ENCODE measurements around the gene C3orf20.
A peak's percentile ranks its signal among the peaks of the same experiment; 100 is the strongest.

C3orf20 gene

DNA sequence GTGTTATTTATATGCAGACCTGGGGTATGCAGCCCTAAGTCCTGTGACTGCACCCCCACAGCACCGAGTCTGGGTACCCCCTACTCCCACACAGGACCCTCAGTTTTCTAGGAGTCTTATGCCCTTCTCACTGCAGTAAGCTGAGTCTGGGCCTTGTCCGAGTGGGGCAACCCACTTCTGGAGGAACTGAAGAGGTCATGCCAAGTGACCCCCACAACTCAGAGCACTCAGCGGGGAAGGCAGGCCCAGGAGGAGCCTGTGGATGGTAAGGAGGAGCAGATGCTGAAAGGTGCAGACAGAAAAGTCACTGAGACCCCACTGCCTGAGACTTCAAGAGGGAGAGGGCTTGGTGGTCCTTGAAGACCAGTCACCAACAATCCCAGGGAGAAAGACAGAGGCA lies 87.8 kb downstream of the C3orf20 start:
- no peak for DNase-seq (ENCODE audit: low spot score)
- Histone ChIP-seq H2BK15ac (ENCODE audit: low read length) (no peak overlapping the region), H3K9ac (ENCODE audit: low read depth, low read length, poor library complexity) (no peak overlapping the region), H3K27me3 (ENCODE audit: control insufficient read depth in 3 of 3, insufficient read depth in 3 of 3, low read depth in 1 of 3, low read length in 3 of 3) (peaks cover 0 to 13% (median 0%) of the 10 kb centered on the region in 3 experiments), H3K27ac (replicated peaks; ENCODE audit: low read length) (no peak overlapping the region), H3K18ac (ENCODE audit: low read length) (no peak overlapping the region), H3K79me1 (ENCODE audit: low read depth, low read length) (no peaks in the 10 kb centered on the region), H3K4me2 (ENCODE audit: insufficient read depth, low read length, poor library complexity, severe bottlenecking) (no peak overlapping the region), H2BK120ac (ENCODE audit: low read depth, low read length) (no peak overlapping the region), H2AFZ (ENCODE audit: low read length) (no peak overlapping the region), H4K8ac (ENCODE audit: low read depth, low read length) (no peak overlapping the region), H4K91ac (ENCODE audit: low read depth, low read length, poor library complexity) (no peak overlapping the region), H3K23ac (ENCODE audit: low read depth, low read length, poor library complexity) (no peak overlapping the region), H2BK5ac (ENCODE audit: low read length) (no peak overlapping the region), H2AK5ac (ENCODE audit: low read depth, low read length) (peak overlapping the region; percentile 2), H3K4me1 (ENCODE audit: control insufficient read depth in 2 of 2, insufficient read depth in 1 of 2, low read depth in 1 of 2, low read length in 2 of 2) (no peaks in the 10 kb centered on the region), H3K14ac (ENCODE audit: low read length) (no peak overlapping the region), H2BK12ac (ENCODE audit: low read length) (no peak overlapping the region), H3K9me3 (replicated peaks in 1 of 2; ENCODE audit: control insufficient read depth in 2 of 2, insufficient read depth in 1 of 2, low read depth in 1 of 2, low read length in 2 of 2) (no peaks in the 10 kb centered on the region), H3K4me3 (ENCODE audit: low read length in 2 of 2) (no peak overlapping the region), H3K4ac (ENCODE audit: low read length) (no peak overlapping the region), H3K36me3 (replicated peaks in 1 of 2; ENCODE audit: control insufficient read depth in 2 of 2, insufficient read depth in 2 of 2, low read length in 2 of 2) (no peaks in the 10 kb centered on the region)
- WGBS, 2 donors (ENCODE audit: extremely low coverage in 2 of 2, insufficient read length in 2 of 2, insufficient replicate concordance in 1 of 2), result no CpG with 5 or more reads among the region's 3 CpGs

DNA sequence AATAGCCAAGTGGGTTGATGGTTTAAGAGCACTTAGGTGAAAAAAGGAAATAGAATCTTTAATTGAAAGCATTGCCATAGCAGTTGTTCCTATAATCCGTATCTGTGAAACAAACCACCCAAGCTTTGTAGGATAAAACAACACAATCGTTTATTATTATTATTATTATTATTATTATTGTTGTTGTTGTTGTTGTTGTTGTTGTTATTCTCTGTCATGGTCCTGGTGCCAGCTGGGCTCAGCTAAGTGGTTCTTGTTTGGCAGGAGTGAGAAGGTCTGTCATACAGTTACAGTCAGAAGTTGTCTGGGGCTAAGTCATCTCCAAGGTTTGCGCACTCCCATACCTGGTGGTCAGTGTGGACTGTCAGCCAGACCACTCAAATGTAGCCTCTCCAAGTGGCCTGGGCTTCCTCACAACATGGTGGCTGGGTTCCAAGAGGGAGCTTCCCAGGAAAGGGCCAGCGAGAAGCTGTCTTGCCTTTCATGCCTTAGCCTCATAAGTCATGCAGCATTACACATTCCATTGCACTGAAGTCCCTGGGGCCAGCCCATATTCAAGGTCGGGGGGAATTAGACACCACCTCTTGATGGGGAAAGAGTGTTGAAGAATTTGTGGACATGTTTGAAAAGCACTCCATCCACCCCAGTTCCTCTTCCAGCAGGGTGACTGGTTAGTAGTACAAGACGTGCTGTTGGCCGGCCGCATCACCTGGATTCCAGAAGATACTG lies 89.6 kb downstream of the C3orf20 start:
- H3K36me3 ChIP-seq (replicated peaks in 1 of 2; ENCODE audit: control insufficient read depth in 2 of 2, insufficient read depth in 2 of 2, low read length in 2 of 2), result no peaks in the 10 kb centered on the region
- H2BK15ac ChIP-seq (ENCODE audit: low read length), result no peak overlapping the region
- H3K9me3 ChIP-seq (replicated peaks in 1 of 2; ENCODE audit: control insufficient read depth in 2 of 2, insufficient read depth in 1 of 2, low read depth in 1 of 2, low read length in 2 of 2), result no peaks in the 10 kb centered on the region
- H3K4me2 ChIP-seq (ENCODE audit: insufficient read depth, low read length, poor library complexity, severe bottlenecking), result no peak overlapping the region
- no CpG with 5 or more reads among the region's 8 CpGs for WGBS, 2 donors (ENCODE audit: extremely low coverage in 2 of 2, insufficient read length in 2 of 2, insufficient replicate concordance in 1 of 2)
- H2BK12ac ChIP-seq (ENCODE audit: low read length), result no peak overlapping the region
- no peak overlapping the region for H2BK5ac ChIP-seq (ENCODE audit: low read length)
- no peak overlapping the region for H3K4ac ChIP-seq (ENCODE audit: low read length)
- no peaks in the 10 kb centered on the region for H3K4me1 ChIP-seq (ENCODE audit: control insufficient read depth in 2 of 2, insufficient read depth in 1 of 2, low read depth in 1 of 2, low read length in 2 of 2)
- no peak overlapping the region for H2AFZ ChIP-seq (ENCODE audit: low read length)
- no peak overlapping the region for H4K91ac ChIP-seq (ENCODE audit: low read depth, low read length, poor library complexity)
- H2AK5ac ChIP-seq (ENCODE audit: low read depth, low read length), result no peak overlapping the region
- H3K79me1 ChIP-seq (ENCODE audit: low read depth, low read length), result no peaks in the 10 kb centered on the region
- H3K23ac ChIP-seq (ENCODE audit: low read depth, low read length, poor library complexity), result no peak overlapping the region
- H3K27ac ChIP-seq (replicated peaks; ENCODE audit: low read length), result no peak overlapping the region
- H3K14ac ChIP-seq (ENCODE audit: low read length), result no peak overlapping the region
- no peak overlapping the region for H3K18ac ChIP-seq (ENCODE audit: low read length)
- H2BK120ac ChIP-seq (ENCODE audit: low read depth, low read length), result no peak overlapping the region
- no peak overlapping the region for H3K9ac ChIP-seq (ENCODE audit: low read depth, low read length, poor library complexity)
- no peak for DNase-seq (ENCODE audit: low spot score)
- peaks cover 0 to 5% (median 0%) of the 10 kb centered on the region in 3 experiments for H3K27me3 ChIP-seq (ENCODE audit: control insufficient read depth in 3 of 3, insufficient read depth in 3 of 3, low read depth in 1 of 3, low read length in 3 of 3)
- H4K8ac ChIP-seq (ENCODE audit: low read depth, low read length), result no peak overlapping the region
- H3K4me3 ChIP-seq (ENCODE audit: low read length in 2 of 2), result peak overlapping the region in 1 of 2 donors; percentile 36

DNA sequence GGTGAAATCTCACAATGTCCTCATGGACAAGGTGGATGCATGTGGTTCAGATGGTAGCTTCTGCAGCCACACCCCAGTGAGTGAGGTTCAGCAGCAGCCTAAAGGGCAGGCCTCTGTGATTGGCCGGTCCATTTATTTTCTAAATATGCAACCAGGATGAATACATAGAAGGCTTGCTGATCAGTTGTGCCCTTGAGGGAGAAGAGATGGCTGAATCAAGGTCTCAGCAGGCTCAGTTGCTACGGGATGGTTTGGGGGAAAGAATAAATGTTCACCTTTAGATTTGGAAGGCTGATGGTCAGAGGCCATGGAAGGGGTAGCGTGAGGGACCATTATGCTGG lies 90.1 kb downstream of the C3orf20 start:
- Histone ChIP-seq H3K9ac (ENCODE audit: low read depth, low read length, poor library complexity) (no peak overlapping the region), H2AFZ (ENCODE audit: low read length) (no peak overlapping the region), H3K23ac (ENCODE audit: low read depth, low read length, poor library complexity) (no peak overlapping the region), H3K79me1 (ENCODE audit: low read depth, low read length) (no peaks in the 10 kb centered on the region), H3K4me1 (ENCODE audit: control insufficient read depth in 2 of 2, insufficient read depth in 1 of 2, low read depth in 1 of 2, low read length in 2 of 2) (no peaks in the 10 kb centered on the region), H2AK5ac (ENCODE audit: low read depth, low read length) (no peak overlapping the region), H3K4me3 (ENCODE audit: low read length in 2 of 2) (no peak overlapping the region), H4K91ac (ENCODE audit: low read depth, low read length, poor library complexity) (no peak overlapping the region), H3K27ac (replicated peaks; ENCODE audit: low read length) (no peak overlapping the region), H3K9me3 (replicated peaks in 1 of 2; ENCODE audit: control insufficient read depth in 2 of 2, insufficient read depth in 1 of 2, low read depth in 1 of 2, low read length in 2 of 2) (no peaks in the 10 kb centered on the region), H4K8ac (ENCODE audit: low read depth, low read length) (no peak overlapping the region), H3K4me2 (ENCODE audit: insufficient read depth, low read length, poor library complexity, severe bottlenecking) (no peak overlapping the region), H2BK120ac (ENCODE audit: low read depth, low read length) (no peak overlapping the region), H3K36me3 (replicated peaks in 1 of 2; ENCODE audit: control insufficient read depth in 2 of 2, insufficient read depth in 2 of 2, low read length in 2 of 2) (no peaks in the 10 kb centered on the region), H2BK5ac (ENCODE audit: low read length) (no peak overlapping the region), H2BK15ac (ENCODE audit: low read length) (no peak overlapping the region), H2BK12ac (ENCODE audit: low read length) (no peak overlapping the region), H3K4ac (ENCODE audit: low read length) (no peak overlapping the region), H3K18ac (ENCODE audit: low read length) (no peak overlapping the region), H3K27me3 (ENCODE audit: control insufficient read depth in 3 of 3, insufficient read depth in 3 of 3, low read depth in 1 of 3, low read length in 3 of 3) (no peaks in the 10 kb centered on the region), H3K14ac (ENCODE audit: low read length) (no peak overlapping the region)
- no CpG with 5 or more reads among the region's 3 CpGs for WGBS, 2 donors (ENCODE audit: extremely low coverage in 2 of 2, insufficient read length in 2 of 2, insufficient replicate concordance in 1 of 2)
- DNase-seq (ENCODE audit: low spot score), result no peak

DNA sequence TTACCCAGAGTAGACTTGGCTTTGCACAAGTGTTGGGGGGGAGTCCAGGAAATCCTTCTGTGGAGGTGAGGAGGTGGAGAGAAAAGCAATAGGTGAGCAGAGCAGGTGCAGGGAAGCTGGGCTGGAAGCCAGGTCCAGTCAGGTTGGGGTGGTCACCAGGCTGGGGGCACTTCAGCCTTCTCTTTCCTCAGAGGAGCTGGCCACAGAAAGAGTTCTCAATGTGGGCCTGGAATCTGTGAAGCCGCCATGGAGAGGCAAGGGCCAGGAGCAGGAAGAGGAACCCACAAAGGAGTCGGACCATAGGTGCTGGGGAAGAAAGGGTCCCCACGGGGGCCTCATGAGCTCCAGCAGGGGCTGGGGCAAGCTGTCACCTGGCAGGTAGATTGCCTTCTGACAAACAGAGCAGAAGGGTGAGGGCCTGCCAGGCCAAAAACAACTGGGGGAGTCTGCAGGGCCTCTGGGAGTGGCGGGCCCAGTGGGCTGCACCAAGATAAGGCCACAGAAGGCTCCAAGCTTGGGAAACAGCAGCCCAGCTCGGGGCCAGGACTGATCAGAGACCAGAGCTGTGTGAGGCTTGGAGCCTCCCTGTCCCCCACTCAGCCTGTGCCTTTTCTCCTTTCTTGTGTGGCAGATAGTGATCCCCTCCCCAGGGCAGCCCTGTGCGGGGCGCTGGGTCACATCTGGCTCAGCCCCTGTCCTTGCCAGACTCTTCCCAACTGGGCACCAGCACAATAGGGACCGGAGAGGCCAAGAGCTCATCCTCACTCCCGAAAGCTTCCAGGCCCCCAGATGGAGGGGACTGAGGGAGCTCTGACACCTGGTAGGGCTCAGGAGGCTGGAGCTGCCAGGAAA lies 90.9 kb downstream of the C3orf20 start:
- no peaks in the 10 kb centered on the region for H3K36me3 ChIP-seq (replicated peaks in 1 of 2; ENCODE audit: control insufficient read depth in 2 of 2, insufficient read depth in 2 of 2, low read length in 2 of 2)
- H3K27ac ChIP-seq (replicated peaks; ENCODE audit: low read length), result no peak overlapping the region
- no peaks in the 10 kb centered on the region for H3K79me1 ChIP-seq (ENCODE audit: low read depth, low read length)
- H2AFZ ChIP-seq (ENCODE audit: low read length), result no peak overlapping the region
- H2BK15ac ChIP-seq (ENCODE audit: low read length), result no peak overlapping the region
- no peaks in the 10 kb centered on the region for H3K9me3 ChIP-seq (replicated peaks in 1 of 2; ENCODE audit: control insufficient read depth in 2 of 2, insufficient read depth in 1 of 2, low read depth in 1 of 2, low read length in 2 of 2)
- no peak overlapping the region for H2BK12ac ChIP-seq (ENCODE audit: low read length)
- DNase-seq (ENCODE audit: low spot score), result no peak
- no peak overlapping the region for H3K4ac ChIP-seq (ENCODE audit: low read length)
- H3K9ac ChIP-seq (ENCODE audit: low read depth, low read length, poor library complexity), result no peak overlapping the region
- H2AK5ac ChIP-seq (ENCODE audit: low read depth, low read length), result no peak overlapping the region
- no peak overlapping the region for H3K4me3 ChIP-seq (ENCODE audit: low read length in 2 of 2)
- no CpG with 5 or more reads among the region's 9 CpGs for WGBS, 2 donors (ENCODE audit: extremely low coverage in 2 of 2, insufficient read length in 2 of 2, insufficient replicate concordance in 1 of 2)
- H2BK5ac ChIP-seq (ENCODE audit: low read length), result no peak overlapping the region
- no peak overlapping the region for H2BK120ac ChIP-seq (ENCODE audit: low read depth, low read length)
- H4K91ac ChIP-seq (ENCODE audit: low read depth, low read length, poor library complexity), result no peak overlapping the region
- H3K27me3 ChIP-seq (ENCODE audit: control insufficient read depth in 3 of 3, insufficient read depth in 3 of 3, low read depth in 1 of 3, low read length in 3 of 3), result no peaks in the 10 kb centered on the region
- no peak overlapping the region for H3K4me2 ChIP-seq (ENCODE audit: insufficient read depth, low read length, poor library complexity, severe bottlenecking)
- no peak overlapping the region for H3K14ac ChIP-seq (ENCODE audit: low read length)
- H3K23ac ChIP-seq (ENCODE audit: low read depth, low read length, poor library complexity), result peak overlapping the region; percentile 10
- no peaks in the 10 kb centered on the region for H3K4me1 ChIP-seq (ENCODE audit: control insufficient read depth in 2 of 2, insufficient read depth in 1 of 2, low read depth in 1 of 2, low read length in 2 of 2)
- H3K18ac ChIP-seq (ENCODE audit: low read length), result no peak overlapping the region
- no peak overlapping the region for H4K8ac ChIP-seq (ENCODE audit: low read depth, low read length)
